Stomach (tissue), 9 donors: ENCODE measurements around the gene QPRT. TPM values are rescaled to one million over a fixed set of nuclear protein-coding genes. Genes with fewer than 3 reads are reported as not detected.

Source experiments
- DNase-seq, 2 donors: peaks; one replicate each; pipeline versions ENCODE4 v3.0.0 to v3.0.0-alpha.2; 2013 to 2019
- H3K27ac ChIP-seq, 5 donors: fragments of 200-600 bp in 4 of 5; sonication (generic) in 4 of 5; one replicate each; pipeline ENCODE4 v1.5.1; 2013 to 2019; ENCODE audit warnings: mild to moderate bottlenecking in 1 of 5, moderate library complexity in 1 of 5
- H3K27me3 ChIP-seq, 3 donors: fragments of 200-600 bp; sonication (generic); one replicate each; pipeline ENCODE4 v1.5.1; 2017 to 2019; ENCODE audit warnings: mixed run types in 1 of 3
- H3K36me3 ChIP-seq, 4 donors: fragments of 200-600 bp; sonication (generic); 1 replicate in 3 of 4; 2 replicates in 1 of 4; pipeline ENCODE4 v1.5.1; 2016 to 2019
- H3K4me1 ChIP-seq, 4 donors: fragments of 200-600 bp; sonication (generic); one replicate each; pipeline ENCODE4 v1.5.1; 2016 to 2019
- H3K4me3 ChIP-seq, 4 donors: fragments of 200-600 bp; sonication (generic) in 3 of 4; one replicate each; pipeline ENCODE4 v1.5.1; 2016 to 2019; ENCODE audit warnings: mild to moderate bottlenecking in 1 of 4
- H3K9me3 ChIP-seq, 4 donors: fragments of 200-600 bp; sonication (generic); one replicate each; pipeline ENCODE4 v1.5.1; 2016 to 2019
- CTCF ChIP-seq, 7 experiments: fragments of 450-650 bp in 4 of 7; fragments of 200-600 bp in 3 of 7; sonication (generic) in 3 of 7; IDR thresholded peaks; one replicate each; pipeline ENCODE4 v1.5.1; 2016 to 2019; ENCODE audit warnings: antibody characterized with exemption in 7 of 7, control low read depth in 2 of 7, mild to moderate bottlenecking in 1 of 7
- EP300 ChIP-seq: sonication (generic); formaldehyde crosslinking; IDR thresholded peaks from one replicate; pipeline ENCODE4 v1.6.1; 2017; ENCODE audit warnings: antibody characterized with exemption
- POLR2A ChIP-seq, 4 donors: fragments of 450-650 bp; IDR thresholded peaks; one replicate each; pipeline ENCODE4 v1.6.1; 2016; ENCODE audit warnings: antibody characterized with exemption in 4 of 4, control low read depth in 2 of 4, mild to moderate bottlenecking in 1 of 4, moderate library complexity in 1 of 4
- POLR2AphosphoS5 ChIP-seq, 3 donors: sonication (generic); formaldehyde crosslinking; IDR thresholded peaks; one replicate each; pipeline ENCODE4 v1.6.1; 2016; ENCODE audit warnings: antibody characterized with exemption in 3 of 3
- WGBS, 5 donors: extraction: QIAGEN DNeasy Blood & Tissue Kit in 3 of 5; methylation state at CpG; one replicate each; pipeline versions ENCODE4 v1.1.5 to v1.1.7; 2013 to 2018; 5-methylcytosine and 5-hydroxymethylcytosine counted together
- intact Hi-C: fragments of 100-400 bp; cut with DNase I; formaldehyde crosslinking; loops from one replicate; pipeline ENCODE4 v1.15.1; 2023; ENCODE audit warnings: low total_unique reads
- polyA plus RNA-seq, 3 donors: library from polyadenylated mRNA; stranded (reverse); fragments of 200-250 nt; gene quantifications; one replicate each; pipeline ENCODE4 v1.2.3, GENCODE V29; 2013
- total RNA-seq, 5 donors: library from RNA; depleted of rRNA; stranded (reverse); fragments of >200 nt; gene quantifications; one replicate each; pipeline versions ENCODE4 v1.1.0 to v1.2.3, GENCODE V29; 2014 to 2016
- donor health status: healthy with polysubstance abuse.
- donor health status: Bipolar disorder and iron deficiency.
- donor health status: healthy.

The QPRT gene
- total and polyA plus RNA-seq, 8 donors: 2.4 to 114 (median 7.5) TPM; not detected in 1

- Histone ChIP-seq H3K27me3 (no peaks in the 10 kb centered on the region), H3K4me3 (no peak overlapping the region), H3K36me3 (no peaks in the 10 kb centered on the region), H3K27ac (no peak overlapping the region), H3K9me3 (no peaks in the 10 kb centered on the region), H3K4me1 (peaks cover 0 to 18% (median 4%) of the 10 kb centered on the region in 4 donors)
- DNase-seq: no peak
- intact Hi-C loops: no loop called here
- TF ChIP-seq POLR2AphosphoS5 (IDR thresholded peaks at IDR 0.05) (no peak), EP300 (no peak), POLR2A (IDR thresholded peaks at IDR 0.05) (no peak), CTCF (IDR thresholded peaks at IDR 0.05) (no peak)
- WGBS, 5 donors: 74 to 80% (median 77%) methylated on average over 7 of the region's 7 CpGs
Measured at GRCh38 chr16:29742683-29743275, 63.8 kb downstream of the QPRT start.

GRCh38 chr16:29743475-29743826, 64.5 kb downstream of the QPRT start:
- Histone ChIP-seq H3K9me3 (no peaks in the 10 kb centered on the region), H3K27me3 (no peaks in the 10 kb centered on the region), H3K4me3 (no peak overlapping the region), H3K27ac (no peak overlapping the region), H3K4me1 (peaks cover 0 to 18% (median 4%) of the 10 kb centered on the region in 4 donors), H3K36me3 (no peaks in the 10 kb centered on the region)
- 79 to 92% (median 82%) methylated on average over 5 of the region's 5 CpGs for WGBS, 5 donors
- DNase-seq: no peak
- TF ChIP-seq POLR2A (IDR thresholded peaks at IDR 0.05): no peak
- TF ChIP-seq POLR2AphosphoS5 (IDR thresholded peaks at IDR 0.05): no peak
- TF ChIP-seq CTCF (IDR thresholded peaks at IDR 0.05): no peak
- no peak for TF ChIP-seq EP300
- intact Hi-C loops: no loop called here

- WGBS, 5 donors: 80 to 84% (median 81%) methylated on average over 9 to 21 of the region's 21 CpGs
- TF ChIP-seq EP300: no peak
- TF ChIP-seq POLR2AphosphoS5 (IDR thresholded peaks at IDR 0.05): no peak
- no peak for TF ChIP-seq CTCF (IDR thresholded peaks at IDR 0.05)
- TF ChIP-seq POLR2A (IDR thresholded peaks at IDR 0.05): no peak
- Histone ChIP-seq H3K9me3 (no peaks in the 10 kb centered on the region), H3K36me3 (no peaks in the 10 kb centered on the region), H3K27ac (peak overlapping the region in 3 of 5 donors; percentile 61 to 81 (median 72)), H3K4me3 (peak overlapping the region in 3 of 4 donors; percentile 43 to 51 (median 48)), H3K27me3 (no peaks in the 10 kb centered on the region), H3K4me1 (peaks cover 0 to 18% (median 4%) of the 10 kb centered on the region in 4 donors)
- intact Hi-C loops: no loop called here
- DNase-seq: no peak
Measured at GRCh38 chr16:29743827-29744531, 65.0 kb downstream of the QPRT start.

- Histone ChIP-seq H3K4me1 (peaks cover 0 to 18% (median 4%) of the 10 kb centered on the region in 4 donors), H3K27ac (peak overlapping the region in 3 of 5 donors; percentile 61 to 81 (median 72)), H3K36me3 (no peaks in the 10 kb centered on the region), H3K9me3 (no peaks in the 10 kb centered on the region), H3K4me3 (peak overlapping the region; percentile 28 to 51 (median 46)), H3K27me3 (no peaks in the 10 kb centered on the region)
- intact Hi-C loops: no loop called here
- TF ChIP-seq EP300: no peak
- TF ChIP-seq POLR2A (IDR thresholded peaks at IDR 0.05): no peak
- no peak for TF ChIP-seq POLR2AphosphoS5 (IDR thresholded peaks at IDR 0.05)
- no peak for TF ChIP-seq CTCF (IDR thresholded peaks at IDR 0.05)
- WGBS, 5 donors: 76 to 88% (median 82%) methylated on average over 18 to 20 of the region's 20 CpGs
- DNase-seq: no peak
Measured at GRCh38 chr16:29744541-29745101, 65.6 kb downstream of the QPRT start.
